ENCODE measurements around the gene AK5.
"Not testable (repeated sequence)": the region's sequence is repeated elsewhere in the genome, so short reads cannot be mapped to it uniquely, and the experiment has no call there.

The AK5 gene

GRCh38 chr1:77499466-77499865 lies 217.6 kb downstream of the AK5 start:
- no peak for DNase-seq (ENCODE audit: low spot score)

GRCh38 chr1:77504986-77505385 lies 223.2 kb downstream of the AK5 start:
- DNase-seq (ENCODE audit: low spot score), result no peak

- DNase-seq (ENCODE audit: low spot score), result no peak
Measured at GRCh38 chr1:77506771-77507170, 225.0 kb downstream of the AK5 start.

- peak; percentile 70 for DNase-seq (ENCODE audit: low spot score)
Measured at GRCh38 chr1:77509051-77509492, 227.3 kb downstream of the AK5 start.

- DNase-seq (ENCODE audit: low spot score), result no peak
Measured at GRCh38 chr1:77509898-77510297, 228.1 kb downstream of the AK5 start.

- no peak for DNase-seq (ENCODE audit: low spot score)
Measured at GRCh38 chr1:77511440-77511840, 229.6 kb downstream of the AK5 start.

- DNase-seq (ENCODE audit: low spot score), result not testable (repeated sequence)
Measured at GRCh38 chr1:77512650-77513049, 230.8 kb downstream of the AK5 start.

GRCh38 chr1:77513839-77514763 lies 232.3 kb downstream of the AK5 start:
- peak; percentile 93 for DNase-seq (ENCODE audit: low spot score)

GRCh38 chr1:77514921-77515776 lies 233.3 kb downstream of the AK5 start:
- peak; percentile 85 for DNase-seq (ENCODE audit: low spot score)

- DNase-seq (ENCODE audit: low spot score), result no peak
Measured at GRCh38 chr1:77516106-77516505, 234.3 kb downstream of the AK5 start.

- DNase-seq (ENCODE audit: low spot score), result no peak
Measured at GRCh38 chr1:77524038-77524437, 242.2 kb downstream of the AK5 start.

GRCh38 chr1:77531149-77531548 lies 249.3 kb downstream of the AK5 start:
- not testable (repeated sequence) for DNase-seq (ENCODE audit: low spot score)

GRCh38 chr1:77531596-77532280 lies 249.9 kb downstream of the AK5 start:
- not testable (repeated sequence) for DNase-seq (ENCODE audit: low spot score)

GRCh38 chr1:77532641-77533040 lies 250.8 kb downstream of the AK5 start:
- no peak for DNase-seq (ENCODE audit: low spot score)

GRCh38 chr1:77533660-77534305 lies 252.0 kb downstream of the AK5 start:
- DNase-seq (ENCODE audit: low spot score), result peak; percentile 86

GRCh38 chr1:77534456-77534855 lies 252.6 kb downstream of the AK5 start:
- DNase-seq (ENCODE audit: low spot score), result no peak

- DNase-seq (ENCODE audit: low spot score), result no peak
Measured at GRCh38 chr1:77536813-77537212, 255.0 kb downstream of the AK5 start.

GRCh38 chr1:77538956-77539518 lies 257.2 kb downstream of the AK5 start:
- no peak for DNase-seq (ENCODE audit: low spot score)

GRCh38 chr1:77539519-77540142 lies 257.8 kb downstream of the AK5 start:
- peak; percentile 38 for DNase-seq (ENCODE audit: low spot score)

GRCh38 chr1:77540501-77541161 lies 258.8 kb downstream of the AK5 start:
- no peak for DNase-seq (ENCODE audit: low spot score)

All from globus pallidus (tissue), 1 donor.